ENCODE data around the gene CDC42EP5.

DNA sequence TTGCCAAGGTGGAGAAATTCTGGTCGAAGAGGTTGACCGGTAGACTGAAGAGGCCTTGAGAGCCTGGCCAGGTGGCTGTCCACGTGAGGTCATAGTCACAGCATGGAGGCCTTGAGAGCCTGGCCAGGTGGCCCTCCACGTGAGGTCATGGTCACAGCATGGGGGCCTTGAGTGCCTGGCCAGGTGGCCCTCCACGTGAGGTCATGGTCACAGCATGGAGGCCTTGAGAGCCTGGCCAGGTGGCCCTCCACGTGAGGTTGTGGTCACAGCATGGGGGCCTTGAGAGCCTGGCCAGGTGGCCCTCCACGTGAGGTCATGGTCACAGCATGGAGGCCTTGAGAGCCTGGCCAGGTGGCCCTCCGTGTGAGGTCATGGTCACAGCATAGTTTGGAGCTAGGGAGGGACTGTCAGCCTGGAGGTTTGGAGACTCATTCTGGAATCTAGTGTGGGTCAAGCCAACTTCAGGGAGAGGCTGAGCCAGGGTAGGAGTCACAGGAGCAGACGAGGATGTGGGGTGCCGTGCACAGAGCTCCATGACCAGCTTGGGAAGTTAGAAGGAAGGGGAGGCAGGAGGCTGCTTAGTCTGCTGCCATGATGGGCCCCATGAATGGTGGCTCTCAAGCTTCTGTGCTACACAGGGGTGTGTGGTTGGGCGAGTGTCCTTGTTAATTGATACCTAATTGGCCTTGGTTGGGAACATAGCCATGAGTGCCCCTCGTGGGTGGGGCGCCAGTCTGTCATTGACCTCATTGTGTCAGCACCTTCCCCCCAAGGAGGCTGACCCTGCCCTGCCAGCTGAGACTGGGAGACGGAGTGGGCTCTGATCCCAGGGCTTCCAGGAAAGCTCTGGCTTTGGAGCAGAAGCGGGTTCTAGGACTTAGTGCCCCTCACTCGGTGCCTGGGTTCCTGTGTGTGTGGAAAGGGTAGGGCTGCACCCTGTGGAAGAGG lies 13.5 kb downstream of the CDC42EP5 start:
- TF ChIP-seq, protein P1, sequence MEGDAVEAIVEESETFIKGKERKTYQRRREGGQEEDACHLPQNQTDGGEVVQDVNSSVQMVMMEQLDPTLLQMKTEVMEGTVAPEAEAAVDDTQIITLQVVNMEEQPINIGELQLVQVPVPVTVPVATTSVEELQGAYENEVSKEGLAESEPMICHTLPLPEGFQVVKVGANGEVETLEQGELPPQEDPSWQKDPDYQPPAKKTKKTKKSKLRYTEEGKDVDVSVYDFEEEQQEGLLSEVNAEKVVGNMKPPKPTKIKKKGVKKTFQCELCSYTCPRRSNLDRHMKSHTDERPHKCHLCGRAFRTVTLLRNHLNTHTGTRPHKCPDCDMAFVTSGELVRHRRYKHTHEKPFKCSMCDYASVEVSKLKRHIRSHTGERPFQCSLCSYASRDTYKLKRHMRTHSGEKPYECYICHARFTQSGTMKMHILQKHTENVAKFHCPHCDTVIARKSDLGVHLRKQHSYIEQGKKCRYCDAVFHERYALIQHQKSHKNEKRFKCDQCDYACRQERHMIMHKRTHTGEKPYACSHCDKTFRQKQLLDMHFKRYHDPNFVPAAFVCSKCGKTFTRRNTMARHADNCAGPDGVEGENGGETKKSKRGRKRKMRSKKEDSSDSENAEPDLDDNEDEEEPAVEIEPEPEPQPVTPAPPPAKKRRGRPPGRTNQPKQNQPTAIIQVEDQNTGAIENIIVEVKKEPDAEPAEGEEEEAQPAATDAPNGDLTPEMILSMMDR (IDR thresholded peaks at IDR 0.05): no peak
- no peak for TF ChIP-seq EZH2 (IDR thresholded peaks at IDR 0.05; ENCODE audit: borderline replicate concordance, insufficient read depth, low read depth, low read length, poor library complexity, severe bottlenecking)

All from B cell (primary cell).